Keratinocyte (primary cell): ENCODE measurements around the gene ZNF280C.

Source experiments
- CTCF ChIP-seq, 3 experiments: IDR thresholded peaks in 1 of 3; conservative IDR thresholded peaks in 1 of 3; optimal IDR thresholded peaks in 1 of 3; 2 replicates in 2 of 3; 3 replicates in 1 of 3; pipeline versions ENCODE3 to v1.5.1; 2011; ENCODE audit warnings: low read length in 3 of 3, mild to moderate bottlenecking in 3 of 3, moderate library complexity in 2 of 3, control low read depth in 1 of 3, inconsistent platforms in 1 of 3; ENCODE audit not compliant: insufficient read depth in 2 of 3; ENCODE audit errors: extremely low read depth in 1 of 3
- EZH2 ChIP-seq: IDR thresholded peaks from one replicate; pipeline ENCODE4 v1.6.1; 2012; ENCODE audit warnings: inconsistent platforms, mild to moderate bottlenecking, low read length, moderate library complexity

DNA sequence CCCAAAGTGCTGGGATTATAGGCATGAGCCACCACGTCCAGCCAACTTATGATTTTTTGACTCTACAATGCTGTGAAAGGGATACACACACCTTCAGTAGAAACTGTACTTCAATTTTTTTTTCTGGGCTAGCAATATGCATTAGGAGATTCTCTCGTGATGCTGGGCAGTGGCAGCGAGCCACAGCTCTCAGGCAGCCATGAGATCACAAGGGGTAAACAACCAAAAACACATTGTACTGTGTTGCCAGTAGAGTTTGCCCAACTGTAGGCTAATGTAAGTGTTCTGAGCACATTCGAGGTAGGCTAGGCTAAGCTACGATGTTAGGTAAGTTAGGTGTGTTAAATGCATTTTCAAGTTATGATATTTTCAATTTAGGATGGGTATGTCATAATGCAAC, 71.2 kb downstream of the ZNF280C start:
- TF ChIP-seq CTCF (optimal IDR thresholded peaks at IDR 0.05 in 1 of 3, IDR thresholded peaks at IDR 0.05 in 1 of 3, conservative IDR thresholded peaks at IDR 0.05 in 1 of 3; ENCODE audit: extremely low read depth in 1 of 3, insufficient read depth in 2 of 3, low read length in 3 of 3) = no peak
- no peak for TF ChIP-seq EZH2
